Activated CD8-positive, alpha-beta T cell treated with anti-CD3 and anti-CD28 coated beads for 36 hours (primary cell): ENCODE measurements around the gene AURKAIP1. TPM values are rescaled to one million over a fixed set of nuclear protein-coding genes. Genes with fewer than 3 reads are reported as not detected.

Source experiments
- ATAC-seq: fragments of 200-7000 bp; cut with Tn5 transposase; one replicate; pipeline ENCODE4 v1.10.0; 2021; ENCODE audit warnings: mild to moderate bottlenecking, moderate library complexity
- CTCF ChIA-PET: fragments of 350-600 bp; sonication (Branson Sonifier 250); formaldehyde crosslinking; loops from one replicate; lab custom pipeline; 2021; ENCODE audit warnings: antibody characterized with exemption; lab: Charles Lee
- POLR2A ChIA-PET: fragments of 350-600 bp; sonication (Branson Sonifier 250); formaldehyde crosslinking; loops from one replicate; lab custom pipeline; 2021; ENCODE audit warnings: antibody characterized with exemption; lab: Charles Lee
- DNase-seq: peaks from one replicate; pipeline ENCODE4 v3.0.0-alpha.2; 2020
- H3K27ac Mint-ChIP-seq: one replicate; pipeline ENCODE4 v1.8.0; 2021; ENCODE audit warnings: mild to moderate bottlenecking, mixed read lengths
- H3K27me3 Mint-ChIP-seq: one replicate; pipeline ENCODE4 v1.8.0; 2021; ENCODE audit warnings: mixed read lengths
- H3K36me3 Mint-ChIP-seq: one replicate; pipeline ENCODE4 v1.8.0; 2021; ENCODE audit warnings: low read depth, mixed read lengths
- H3K4me1 Mint-ChIP-seq: one replicate; pipeline ENCODE4 v1.8.0; 2021; ENCODE audit warnings: low read depth, mixed read lengths
- H3K4me3 Mint-ChIP-seq: one replicate; pipeline ENCODE4 v1.8.0; 2021; ENCODE audit warnings: mild to moderate bottlenecking, moderate library complexity, mixed read lengths
- H3K9me3 Mint-ChIP-seq: one replicate; pipeline ENCODE4 v1.8.0; 2021; ENCODE audit warnings: mixed read lengths
- CTCF ChIP-seq: fragments of 200-600 bp; IDR thresholded peaks from one replicate; pipeline ENCODE4 v1.8.0; 2022; ENCODE audit warnings: antibody characterized with exemption, mild to moderate bottlenecking
- intact Hi-C: fragments of 100-400 bp; cut with micrococcal nuclease; formaldehyde crosslinking; loops from one replicate; pipeline ENCODE4 v1.10.0; 2022
- total RNA-seq, 2 experiments: library from RNA; stranded (reverse); gene quantifications; one replicate each; pipeline ENCODE4 v1.2.3, GENCODE V29; 2021

AURKAIP1 gene
- total RNA-seq: 100 to 1,000 TPM; 127 TPM

GRCh38 chr1:1374929-1375662 is at the start of gene AURKAIP1:
AURKAIP1 (minus strand) TSS chr1:1375207; CDS start chr1:1374756, 451 bp downstream.
- no peaks in the 10 kb centered on the region for H3K9me3 Mint-ChIP-seq
- peak within 1 kb of the TSS; percentile 86 for H3K4me3 Mint-ChIP-seq
- peak within 1 kb of the TSS; percentile 96 for H3K27ac Mint-ChIP-seq
- peaks cover 31% of the 10 kb centered on the region for H3K4me1 Mint-ChIP-seq
- CTCF ChIA-PET: interaction anchor here (1.0 to 2.3 kb wide), 5 partner anchors 24 to 260 kb away, joined by 3 to 12 read pairs (median 4); partner anchors contain the start of gene CCNL2
- intact Hi-C loops: no loop called here
- TF ChIP-seq CTCF: no peak
- DNase-seq: peak; percentile 99
- H3K27me3 Mint-ChIP-seq: no peaks in the 10 kb centered on the region
- ATAC-seq: peak; percentile 91
- H3K36me3 Mint-ChIP-seq: peaks cover 9% of the 10 kb centered on the region
- POLR2A ChIA-PET: interaction anchor here (0.6 to 3.1 kb wide), 13 partner anchors 11 to 362 kb away, joined by 3 to 24 read pairs (median 4); partner anchors contain the start of genes CCNL2, ISG15 and MRPL20

GRCh38 chr1:1424707-1425106 is 49.7 kb upstream of the AURKAIP1 start:
- DNase-seq: no peak
- Mint-ChIP-seq H3K4me1 (peaks cover 14% of the 10 kb centered on the region), H3K36me3 (no peaks in the 10 kb centered on the region), H3K27ac (no peak overlapping the region), H3K9me3 (no peaks in the 10 kb centered on the region), H3K27me3 (peaks cover 24% of the 10 kb centered on the region), H3K4me3 (no peak overlapping the region)
- no peak for TF ChIP-seq CTCF
- intact Hi-C loops: no loop called here
- ChIA-PET POLR2A (no interaction called here), CTCF (interaction anchor here (2.5 kb wide), 1 partner anchor 16 kb away, joined by 8 read pairs; no protein-coding TSS in a partner anchor)
- no peak for ATAC-seq

- H3K4me3 Mint-ChIP-seq: no peak overlapping the region
- DNase-seq: no peak
- ChIA-PET CTCF (interaction anchor here (2.2 kb wide), 1 partner anchor 18 kb away, joined by 8 read pairs; no protein-coding TSS in a partner anchor), POLR2A (no interaction called here)
- intact Hi-C loops: no loop called here
- no peak for TF ChIP-seq CTCF
- peaks cover 13% of the 10 kb centered on the region for H3K4me1 Mint-ChIP-seq
- H3K9me3 Mint-ChIP-seq: no peaks in the 10 kb centered on the region
- no peak for ATAC-seq
- no peaks in the 10 kb centered on the region for H3K36me3 Mint-ChIP-seq
- no peak overlapping the region for H3K27ac Mint-ChIP-seq
- peaks cover 20% of the 10 kb centered on the region for H3K27me3 Mint-ChIP-seq
Observed at GRCh38 chr1:1423245-1423597, 48.2 kb upstream of the AURKAIP1 start.

GRCh38 chr1:1422465-1423244 is 47.6 kb upstream of the AURKAIP1 start:
- Mint-ChIP-seq H3K36me3 (no peaks in the 10 kb centered on the region), H3K27me3 (peaks cover 20% of the 10 kb centered on the region), H3K27ac (no peak overlapping the region), H3K4me1 (peaks cover 19% of the 10 kb centered on the region), H3K4me3 (no peak overlapping the region), H3K9me3 (no peaks in the 10 kb centered on the region)
- DNase-seq: peak; percentile 73
- ChIA-PET POLR2A (no interaction called here), CTCF (interaction anchor here (2.2 kb wide), 1 partner anchor 18 kb away, joined by 8 read pairs; no protein-coding TSS in a partner anchor)
- no peak for TF ChIP-seq CTCF
- intact Hi-C loops: no loop called here
- ATAC-seq: peak; percentile 51
